GM19023 (cell line): ENCODE results near the gene LCN10.

Experiments used
- ATAC-seq: cut with Tn5 transposase; IDR thresholded peaks from one replicate; pipeline ENCODE4 v1.9.1; 2021; ENCODE audit warnings: mild to moderate bottlenecking, moderate library complexity; ENCODE audit not compliant: unreplicated experiment

Gene LCN10

DNA sequence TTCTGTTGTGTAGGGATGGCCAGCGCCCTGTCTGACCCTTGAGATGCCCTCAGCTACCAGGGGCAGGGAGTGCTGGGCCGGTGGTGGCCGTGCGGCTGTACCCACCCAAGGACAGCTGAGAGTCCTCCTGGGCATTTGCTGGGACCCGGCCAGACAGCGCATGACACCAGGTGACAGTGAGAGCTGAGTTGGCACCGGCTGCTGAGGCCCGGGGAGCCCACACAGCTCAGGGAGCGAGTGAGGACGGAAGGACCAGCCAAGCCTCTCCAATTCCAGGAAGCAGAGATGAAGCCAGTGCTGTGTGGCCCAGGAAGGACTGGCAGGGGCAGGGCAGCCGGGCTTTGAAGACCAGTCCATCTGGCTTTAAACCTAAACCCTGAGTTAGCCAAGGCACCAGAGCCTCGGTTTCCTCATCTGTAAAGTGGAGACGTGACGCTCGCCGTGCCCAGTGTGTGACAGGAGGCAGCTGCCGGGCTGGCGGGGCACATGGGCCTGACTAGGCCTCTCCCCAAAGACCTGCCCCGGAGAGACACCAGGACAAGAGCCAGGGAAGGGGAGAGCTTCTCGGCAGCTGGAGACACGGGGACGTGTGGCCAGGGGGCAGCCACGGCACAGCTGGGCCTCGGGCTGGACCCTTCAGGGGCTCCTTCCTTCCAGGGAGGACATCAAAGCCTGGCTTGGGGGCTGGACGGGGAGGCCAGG, 52.5 kb downstream of the LCN10 start:
- ATAC-seq = no peak

GRCh38 chr9:136689108-136689460, 53.7 kb downstream of the LCN10 start:
- no peak for ATAC-seq

DNA sequence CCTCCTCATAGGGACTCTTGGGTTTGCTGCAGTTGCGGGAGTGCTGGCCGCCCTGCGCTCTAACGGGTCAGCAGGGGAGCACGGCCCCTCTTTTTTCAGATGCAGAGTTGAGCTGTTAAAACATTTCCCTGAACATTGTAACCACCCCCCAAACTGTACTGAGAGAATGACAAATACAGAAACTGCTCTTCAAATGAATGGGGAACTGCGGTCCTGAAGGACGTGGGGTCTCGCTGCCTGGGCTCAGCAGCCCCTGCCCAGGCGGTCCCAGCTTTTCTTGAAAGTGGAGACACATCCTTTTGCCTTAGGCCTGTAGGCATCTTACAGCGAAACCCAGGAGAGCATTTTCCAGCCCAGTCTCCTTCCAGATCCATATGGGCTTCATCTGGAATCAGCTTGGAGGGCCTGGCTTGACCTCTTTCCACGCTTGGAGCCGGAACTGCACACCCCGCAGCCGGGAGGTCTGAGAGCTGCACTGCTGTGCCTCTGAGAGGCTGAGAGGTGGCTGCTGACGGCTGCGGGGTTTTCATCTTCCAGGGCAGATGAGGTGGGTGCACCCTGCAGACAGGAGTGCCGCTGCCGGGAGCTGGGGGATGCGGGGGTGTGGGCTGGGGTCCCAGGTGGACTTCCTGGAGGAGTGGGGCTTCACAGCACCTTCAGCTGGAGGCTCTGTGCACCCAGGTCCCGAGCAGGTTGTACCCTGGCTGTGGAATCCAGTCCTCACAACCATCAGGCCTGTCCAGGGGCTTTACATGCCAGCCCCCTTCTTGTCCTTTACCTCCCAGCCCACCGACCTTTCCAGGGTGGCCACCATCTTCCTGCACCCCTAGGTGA, 54.2 kb downstream of the LCN10 start:
- ATAC-seq = no peak
